SK-N-SH (cell line): ENCODE measurements around the gene NPC1. TPM values are rescaled to one million over a fixed set of nuclear protein-coding genes. Genes with fewer than 3 reads are reported as not detected.

Experiments used
- CTCF ChIA-PET: fragments of 300-600, 350-600 bp; formaldehyde crosslinking; extraction: SDS; loops from one replicate; lab custom pipeline; 2021; lab: Yijun Ruan, JAX
- POLR2A ChIA-PET: fragments of 350-600 bp; sonication (Branson Sonifier 250); formaldehyde crosslinking; extraction: SDS; loops from one replicate; lab custom pipeline; 2020; ENCODE audit warnings: antibody characterized with exemption, inconsistent platforms; lab: Yijun Ruan, JAX
- DNase-seq: peaks from one replicate; pipeline ENCODE4 v3.0.0; 2012
- H2AFZ ChIP-seq: fragments of 200-600 bp; sonication (generic); 2 replicates; pipeline ENCODE4 v1.8.1; 2016; ENCODE audit warnings: antibody characterized with exemption, mild to moderate bottlenecking, low read depth
- H3F3A ChIP-seq: fragments of 200-600 bp; sonication (generic); replicated peaks from 2 replicates; pipeline ENCODE3; 2016; ENCODE audit warnings: antibody characterized with exemption, mild to moderate bottlenecking; ENCODE audit not compliant: insufficient read depth
- H3K27ac ChIP-seq, 2 experiments: fragments of 200-500 bp in 1 of 2; fragments of 200-600 bp in 1 of 2; sonication (Bioruptor generic) in 1 of 2; sonication (generic), shearing (Covaris generic) in 1 of 2; 2 replicates each; pipeline versions ENCODE4 v1.5.1 to v1.6.1; 2014 to 2016; ENCODE audit warnings: low read depth in 2 of 2, inconsistent platforms in 1 of 2, low read length in 1 of 2, mild to moderate bottlenecking in 1 of 2, mixed read lengths in 1 of 2
- H3K27me3 ChIP-seq: fragments of 200-600 bp; sonication (generic), shearing (Covaris generic); 2 replicates; pipeline ENCODE4 v1.6.1; 2016; ENCODE audit warnings: mixed run types; ENCODE audit not compliant: insufficient read depth
- H3K36me3 ChIP-seq, 2 experiments: fragments of 200-500 bp in 1 of 2; fragments of 200-600 bp in 1 of 2; sonication (Bioruptor generic) in 1 of 2; sonication (generic) in 1 of 2; replicated peaks in 1 of 2; 2 replicates each; pipeline versions ENCODE3 to v1.5.1; 2014 to 2016; ENCODE audit warnings: low read length in 1 of 2, mild to moderate bottlenecking in 1 of 2; ENCODE audit not compliant: insufficient read depth in 2 of 2, control insufficient read depth in 1 of 2
- H3K4me1 ChIP-seq, 2 experiments: fragments of 200-500 bp in 1 of 2; fragments of 200-600 bp in 1 of 2; sonication (Bioruptor generic) in 1 of 2; sonication (generic), shearing (Covaris generic) in 1 of 2; 2 replicates each; pipeline versions ENCODE4 v1.5.1 to v1.6.1; 2014 to 2016; ENCODE audit warnings: low read depth in 1 of 2, low read length in 1 of 2, mixed run types in 1 of 2; ENCODE audit not compliant: insufficient read depth in 2 of 2, control insufficient read depth in 1 of 2
- H3K4me2 ChIP-seq: fragments of 200-600 bp; sonication (generic), shearing (Covaris generic); 2 replicates; pipeline ENCODE4 v1.6.1; 2017; ENCODE audit warnings: mixed run types
- H3K4me3 ChIP-seq, 2 experiments: fragments of 200-500 bp in 1 of 2; fragments of 200-600 bp in 1 of 2; sonication (Bioruptor generic) in 1 of 2; sonication (generic), shearing (Covaris generic) in 1 of 2; 2 replicates each; pipeline versions ENCODE4 v1.5.1 to v1.8.1; 2014 to 2016; ENCODE audit warnings: low read depth in 2 of 2, inconsistent platforms in 1 of 2, low read length in 1 of 2, mild to moderate bottlenecking in 1 of 2, mixed read lengths in 1 of 2, moderate library complexity in 1 of 2
- H3K79me2 ChIP-seq: fragments of 200-600 bp; sonication (generic); 2 replicates; pipeline ENCODE4 v1.8.1; 2017; ENCODE audit warnings: mild to moderate bottlenecking; ENCODE audit not compliant: insufficient read depth
- H3K9ac ChIP-seq: fragments of 200-600 bp; sonication (generic); 2 replicates; pipeline ENCODE4 v1.6.1; 2017; ENCODE audit warnings: mixed run types
- H3K9me2 ChIP-seq: fragments of 200-600 bp; sonication (generic); 2 replicates; pipeline ENCODE4 v1.6.1; 2017; ENCODE audit warnings: mixed run types
- H3K9me3 ChIP-seq: fragments of 200-600 bp; sonication (generic); 2 replicates; pipeline ENCODE4 v1.6.1; 2017; ENCODE audit warnings: mixed run types, mild to moderate bottlenecking, moderate library complexity
- H4K20me1 ChIP-seq: fragments of 200-600 bp; sonication (generic); 2 replicates; pipeline ENCODE4 v1.6.1; 2017; ENCODE audit warnings: mild to moderate bottlenecking, mixed run types; ENCODE audit not compliant: insufficient read depth
- CHD2 ChIP-seq: fragments of 150-350 bp; IDR thresholded peaks from 2 replicates; pipeline ENCODE4 v1.6.1; 2018; ENCODE audit warnings: low read length; ENCODE audit not compliant: partially characterized antibody
- ELF1 ChIP-seq: IDR thresholded peaks from 2 replicates; pipeline ENCODE4 v1.4.0; 2012
- EP300 ChIP-seq, 2 experiments: IDR thresholded peaks; 2 replicates each; pipeline versions ENCODE4 v1.4.0 to v1.6.1; 2012; ENCODE audit warnings: borderline replicate concordance in 1 of 2, low read depth in 1 of 2, low read length in 1 of 2
- FOSL2 ChIP-seq: IDR thresholded peaks from 2 replicates; pipeline ENCODE4 v1.4.0; 2012; ENCODE audit warnings: low read depth, mild to moderate bottlenecking, moderate library complexity, borderline replicate concordance
- FOXJ3 ChIP-seq: sonication (generic); formaldehyde crosslinking; IDR thresholded peaks from 2 replicates; pipeline ENCODE4 v1.5.1; 2020; ENCODE audit warnings: mild to moderate bottlenecking, missing genetic modification reagents
- GATA2 ChIP-seq: sonication (generic); formaldehyde crosslinking; IDR thresholded peaks from 2 replicates; pipeline ENCODE4 v1.5.0; 2020; ENCODE audit warnings: mild to moderate bottlenecking, missing genetic modification reagents
- JUND ChIP-seq: IDR thresholded peaks from 2 replicates; pipeline ENCODE4 v1.4.0; 2012
- MEF2A ChIP-seq: IDR thresholded peaks from 2 replicates; pipeline ENCODE4 v1.4.0; 2012; ENCODE audit warnings: low read depth, borderline replicate concordance
- NFIC ChIP-seq: IDR thresholded peaks from 2 replicates; pipeline ENCODE4 v1.4.0; 2012; ENCODE audit warnings: borderline replicate concordance
- NRF1 ChIP-seq: IDR thresholded peaks from 2 replicates; pipeline ENCODE4 v1.6.1; 2012; ENCODE audit warnings: low read depth, mild to moderate bottlenecking, low read length
- PBX3 ChIP-seq: IDR thresholded peaks from 2 replicates; pipeline ENCODE4; 2012
- POLR2AphosphoS5 ChIP-seq: IDR thresholded peaks from 2 replicates; pipeline ENCODE4 v1.6.1; 2012; ENCODE audit warnings: low read depth, low read length
- RXRA ChIP-seq: IDR thresholded peaks from 2 replicates; pipeline ENCODE4 v1.4.0; 2012; ENCODE audit warnings: low read depth, mild to moderate bottlenecking, borderline replicate concordance
- SIN3A ChIP-seq: IDR thresholded peaks from 2 replicates; pipeline ENCODE4 v1.6.1; 2012; ENCODE audit warnings: low read depth, mild to moderate bottlenecking, low read length, moderate library complexity, borderline replicate concordance
- SMC3 ChIP-seq: IDR thresholded peaks from 2 replicates; pipeline ENCODE4 v1.6.1; 2012; ENCODE audit warnings: low read depth, low read length, improper control_type of control experiment
- TCF12 ChIP-seq: IDR thresholded peaks from 2 replicates; pipeline ENCODE4 v1.4.0; 2012
- TEAD4 ChIP-seq: IDR thresholded peaks from 2 replicates; pipeline ENCODE4 v1.4.0; 2012; ENCODE audit warnings: mild to moderate bottlenecking, borderline replicate concordance; ENCODE audit not compliant: insufficient read depth
- WGBS: methylation state at CpG from one replicate; pipeline ENCODE4 v1.1.6; 2017; ENCODE audit warnings: low lambda C conversion rate; 5-methylcytosine and 5-hydroxymethylcytosine counted together
- polyA plus RNA-seq, 3 experiments: library from polyadenylated mRNA; depleted of rRNA; stranded (reverse); fragments of >200 nt; gene quantifications; 2 replicates each; pipeline ENCODE4 v1.2.3, GENCODE V29; 2012
- TF ChIP-seq, protein P1 (sequence below): fragments of 150-350 bp; IDR thresholded peaks from 2 replicates; pipeline ENCODE4 v1.6.1; 2017; ENCODE audit warnings: antibody characterized with exemption, low read length, low read depth, borderline replicate concordance
- TF ChIP-seq, protein P2 (sequence below): IDR thresholded peaks from 2 replicates; pipeline ENCODE4 v1.4.0; 2012; ENCODE audit warnings: low read depth

Gene NPC1
- polyA plus RNA-seq, 1 of the 3 experiments (the other 2 are of a cell fraction), result 23.9 TPM

GRCh38 chr18:23570912-23571504, 15.3 kb downstream of the NPC1 start (continued):
- no peak for TF ChIP-seq PBX3

DNA sequence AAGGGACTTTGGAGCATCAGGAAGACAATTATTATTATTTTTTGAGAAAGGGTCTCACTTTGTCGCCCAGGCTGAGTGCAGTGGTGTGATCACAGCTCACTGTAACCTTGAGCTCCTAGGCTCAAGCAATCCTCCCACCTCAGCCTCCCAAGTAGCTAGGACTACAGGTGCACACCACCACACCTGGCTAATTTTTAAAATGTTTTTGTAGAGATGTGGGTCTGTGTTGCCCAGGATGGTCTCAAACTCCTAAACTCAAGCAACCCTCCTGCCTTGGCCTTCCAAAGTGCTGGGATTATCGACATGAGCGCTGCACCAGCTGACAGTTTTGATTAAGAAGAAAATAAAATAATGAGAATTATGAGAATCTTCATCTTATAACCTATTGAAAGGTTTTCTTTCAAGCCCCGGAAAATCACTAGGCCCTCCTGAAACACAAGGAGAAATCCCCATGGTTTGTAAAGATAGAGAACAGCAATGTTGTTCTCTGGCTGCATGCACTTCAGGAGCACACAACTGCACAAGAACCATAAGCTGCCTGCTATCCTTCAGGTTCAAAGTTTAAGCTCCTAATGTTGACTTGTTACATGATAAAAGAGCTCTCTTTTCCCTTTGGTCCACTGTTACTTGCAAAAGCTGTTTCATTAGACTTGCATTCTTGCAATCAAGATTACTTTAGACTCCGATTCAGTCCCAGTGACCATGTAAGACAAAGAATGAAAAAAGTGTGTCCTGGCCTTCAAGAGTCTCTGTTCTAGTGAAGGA, 16.8 kb downstream of the NPC1 start:
- Histone ChIP-seq H3F3A (no peaks in the 10 kb centered on the region), H3K27me3 (no peaks in the 10 kb centered on the region), H3K4me3 (no peak overlapping the region), H3K36me3 (peaks cover 22 to 39% of the 10 kb centered on the region in 2 experiments), H3K79me2 (peaks cover 12% of the 10 kb centered on the region; the same call in 1 of the 2 replicates), H3K27ac (no peak overlapping the region), H4K20me1 (no peaks in the 10 kb centered on the region), H3K4me1 (peaks cover 0 to 4% of the 10 kb centered on the region in 2 experiments; a peak in 1 of 4 replicates), H3K9me3 (no peaks in the 10 kb centered on the region), H3K4me2 (no peak overlapping the region), H2AFZ (no peak overlapping the region), H3K9ac (no peak overlapping the region), H3K9me2 (no peaks in the 10 kb centered on the region)
- ChIA-PET CTCF (no interaction called here), POLR2A (no interaction called here)
- DNase-seq, result no peak
- 96% methylated on average over 5 of the region's 5 CpGs for WGBS
- no peak for TF ChIP-seq SMC3
- no peak for TF ChIP-seq FOXJ3
- TF ChIP-seq CHD2, result no peak
- no peak for TF ChIP-seq MEF2A
- no peak for TF ChIP-seq FOSL2
- no peak for TF ChIP-seq GATA2 (CRISPR knock-in tag)
- no peak for TF ChIP-seq JUND
- TF ChIP-seq RXRA, result no peak
- TF ChIP-seq NFIC, result no peak
- TF ChIP-seq TCF12, result no peak
- TF ChIP-seq, protein P1, sequence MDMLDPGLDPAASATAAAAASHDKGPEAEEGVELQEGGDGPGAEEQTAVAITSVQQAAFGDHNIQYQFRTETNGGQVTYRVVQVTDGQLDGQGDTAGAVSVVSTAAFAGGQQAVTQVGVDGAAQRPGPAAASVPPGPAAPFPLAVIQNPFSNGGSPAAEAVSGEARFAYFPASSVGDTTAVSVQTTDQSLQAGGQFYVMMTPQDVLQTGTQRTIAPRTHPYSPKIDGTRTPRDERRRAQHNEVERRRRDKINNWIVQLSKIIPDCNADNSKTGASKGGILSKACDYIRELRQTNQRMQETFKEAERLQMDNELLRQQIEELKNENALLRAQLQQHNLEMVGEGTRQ, result no peak
- TF ChIP-seq ELF1, result no peak
- TF ChIP-seq, protein P2, sequence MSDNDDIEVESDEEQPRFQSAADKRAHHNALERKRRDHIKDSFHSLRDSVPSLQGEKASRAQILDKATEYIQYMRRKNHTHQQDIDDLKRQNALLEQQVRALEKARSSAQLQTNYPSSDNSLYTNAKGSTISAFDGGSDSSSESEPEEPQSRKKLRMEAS, result no peak
- TF ChIP-seq SIN3A, result no peak
- TF ChIP-seq TEAD4, result no peak
- no peak for TF ChIP-seq POLR2AphosphoS5
- no peak for TF ChIP-seq EP300 (IDR thresholded peaks at IDR 0.05; ENCODE audit: borderline replicate concordance in 1 of 2, low read depth in 1 of 2, low read length in 1 of 2)
- no peak for TF ChIP-seq NRF1
